ENCODE results near the gene NT5C3B.
"Not testable (repeated sequence)": the region's sequence is repeated elsewhere in the genome, so short reads cannot be mapped to it uniquely, and the experiment has no call there.

NT5C3B gene

DNA sequence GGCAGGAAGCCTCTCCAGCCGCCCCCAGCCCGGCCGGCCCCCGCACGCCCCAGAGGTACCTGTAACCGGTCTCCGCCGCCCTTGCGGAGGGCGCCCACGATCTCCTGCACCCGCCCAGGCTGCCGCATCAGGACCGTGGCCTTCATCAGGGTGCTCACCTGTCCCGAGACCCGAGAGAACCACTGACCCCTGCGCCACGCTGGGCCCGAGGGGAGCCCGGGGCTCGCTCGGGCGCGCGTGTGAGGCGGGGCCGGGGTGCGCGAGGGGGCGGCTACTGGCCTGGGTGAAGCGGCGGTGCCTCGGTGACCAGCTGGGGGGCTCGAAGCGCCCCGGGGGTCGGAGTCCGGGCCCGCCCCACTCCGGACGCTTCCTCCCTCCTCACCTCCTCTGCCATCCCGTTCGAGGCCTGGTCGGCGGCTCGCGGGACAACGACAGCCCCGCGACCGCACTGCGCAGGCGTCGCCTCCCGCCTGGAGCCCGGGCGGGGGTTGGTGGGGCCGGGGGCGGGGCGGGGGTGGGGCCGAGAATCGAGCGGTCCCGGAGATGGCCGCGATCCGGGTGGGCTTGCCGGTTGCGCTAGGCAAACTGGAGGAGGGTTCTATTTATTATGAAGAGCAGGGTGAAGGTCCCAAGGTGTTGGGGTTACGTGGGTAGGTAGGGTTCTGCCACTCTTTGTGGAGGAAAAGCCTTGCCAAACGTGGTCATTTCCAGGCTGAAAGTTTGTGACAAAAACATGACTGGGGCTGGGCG lies at the start of gene NT5C3B:
TSS of gene NT5C3B (minus strand) at position 433 of the 750 bp plus-strand sequence. CDS start at position 394, 39 bp downstream.
- H3K9ac ChIP-seq = peak within 1 kb of the TSS; percentile 87 to 92 (median 91)
- TF ChIP-seq Cebpa-rat (IDR thresholded peaks at IDR 0.05) = no peak

DNA sequence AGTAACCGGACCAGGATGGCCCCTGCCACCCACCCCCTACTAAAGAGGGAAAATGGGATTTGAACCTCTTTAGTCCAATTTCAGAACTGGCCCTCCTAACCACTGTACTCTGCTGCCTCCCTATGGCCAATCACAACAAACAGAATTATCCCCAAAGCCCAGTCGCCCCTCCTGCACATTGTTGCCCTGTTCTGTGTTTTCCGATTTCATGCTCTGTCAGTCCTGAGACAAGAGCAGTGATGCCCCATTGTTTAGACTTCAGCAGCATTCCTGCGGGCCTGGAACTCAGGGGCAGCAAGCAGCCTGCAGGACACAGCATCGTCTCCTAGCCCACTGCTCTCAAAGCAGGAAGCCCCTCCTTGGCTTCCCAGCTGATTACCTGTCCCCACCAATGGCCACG lies 49.7 kb upstream of the NT5C3B start:
- H3K27me3 ChIP-seq = no peaks in the 10 kb centered on the region
- TF ChIP-seq Cebpa-rat (IDR thresholded peaks at IDR 0.05) = no peak
- no peak overlapping the region for H3K4me3 ChIP-seq
- no peak overlapping the region for H3K4me2 ChIP-seq
- no peaks in the 10 kb centered on the region for H3K9me3 ChIP-seq (replicated peaks in 1 of 11)
- peaks cover 0 to 9% (median 0%) of the 10 kb centered on the region in 10 experiments; a peak in 3 of 20 replicates for H3K4me1 ChIP-seq
- H3K9ac ChIP-seq = 0 out of 22 replicates have a peak overlapping the region, but pooled peaks of 1 of the 11 experiments have one; percentile 10
- peaks cover 0 to 82% (median 46%) of the 10 kb centered on the region in 11 experiments; a peak in 15 of 22 replicates for H4K20me1 ChIP-seq
- no peak overlapping the region for H3K27ac ChIP-seq
- peaks cover 97 to 100% (median 100%) of the 10 kb centered on the region in 11 experiments for H3K36me3 ChIP-seq

More for the DNA sequence above, at the start of gene NT5C3B:
- H3K27me3 ChIP-seq = no peaks in the 10 kb centered on the region
- peaks cover 27 to 39% (median 32%) of the 10 kb centered on the region in 11 experiments for H3K36me3 ChIP-seq
- H4K20me1 ChIP-seq = peaks cover 0 to 10% (median 0%) of the 10 kb centered on the region in 11 experiments; a peak in 4 of 22 replicates
- peak within 1 kb of the TSS; percentile 87 to 100 (median 94) for H3K4me3 ChIP-seq
- peak within 1 kb of the TSS; percentile 82 to 96 (median 90) for H3K4me2 ChIP-seq
- H3K4me1 ChIP-seq = peaks cover 18 to 25% (median 19%) of the 10 kb centered on the region in 10 experiments
- no peaks in the 10 kb centered on the region for H3K9me3 ChIP-seq (replicated peaks in 1 of 11)
- H3K27ac ChIP-seq = peak within 1 kb of the TSS; percentile 78 to 88 (median 84)

DNA sequence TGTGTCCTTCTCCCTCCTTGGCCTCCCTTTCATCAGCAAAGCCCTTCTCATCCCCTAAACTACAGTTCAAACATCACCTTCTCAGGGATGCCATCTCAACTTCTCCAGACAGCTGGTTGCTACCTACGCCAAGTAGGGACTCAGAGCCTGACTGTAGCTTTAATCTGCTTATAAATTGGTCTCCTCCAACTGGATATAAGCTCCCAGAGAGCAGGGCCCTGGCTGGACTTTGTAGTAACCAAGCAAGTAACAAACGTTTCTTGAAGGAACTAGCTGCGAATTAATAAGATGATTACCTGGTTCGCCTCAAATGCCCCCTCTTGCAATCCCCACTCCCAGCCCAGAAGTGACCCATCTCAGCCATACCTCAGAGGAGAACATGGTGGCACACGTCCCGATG lies 46.7 kb upstream of the NT5C3B start:
- Histone ChIP-seq H3K4me1 (peaks cover 0 to 9% (median 0%) of the 10 kb centered on the region in 10 experiments; a peak in 3 of 20 replicates), H3K4me3 (no peak overlapping the region), H3K9me3 (replicated peaks in 1 of 11) (peaks cover 0 to 9% (median 0%) of the 10 kb centered on the region in 11 experiments; a peak in 4 of 22 replicates), H3K27me3 (no peaks in the 10 kb centered on the region), H4K20me1 (peaks cover 0 to 81% (median 40%) of the 10 kb centered on the region in 11 experiments; a peak in 15 of 22 replicates), H3K36me3 (peaks cover 99 to 100% (median 100%) of the 10 kb centered on the region in 11 experiments), H3K9ac (no peak overlapping the region), H3K4me2 (no peak overlapping the region), H3K27ac (no peak overlapping the region)
- no peak for TF ChIP-seq Cebpa-rat (IDR thresholded peaks at IDR 0.05)

DNA sequence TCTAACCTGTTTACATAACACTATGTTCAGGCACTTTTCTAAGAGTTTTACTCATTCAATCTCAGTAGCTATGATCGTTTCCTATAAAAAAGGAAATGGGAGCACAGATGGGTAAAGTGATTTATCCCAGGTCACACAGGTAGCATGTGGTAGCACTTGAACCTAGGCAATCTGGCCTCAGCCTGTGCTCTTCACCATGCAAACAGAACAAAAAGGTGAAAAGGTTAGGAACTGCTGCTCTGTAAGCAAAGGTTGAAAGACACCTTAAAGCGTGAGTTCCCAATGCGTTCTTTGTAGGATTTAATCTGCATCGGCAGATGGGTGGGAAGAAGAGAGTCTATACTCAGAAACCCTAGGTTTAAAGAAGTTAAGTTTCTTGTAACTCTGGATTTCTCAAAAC lies 44.1 kb upstream of the NT5C3B start:
- H3K36me3 ChIP-seq = peaks cover 86 to 97% (median 93%) of the 10 kb centered on the region in 11 experiments
- no peaks in the 10 kb centered on the region for H3K27me3 ChIP-seq
- H3K4me2 ChIP-seq = no peak overlapping the region
- no peaks in the 10 kb centered on the region for H3K4me1 ChIP-seq
- no peak overlapping the region for H3K9ac ChIP-seq
- H3K4me3 ChIP-seq = no peak overlapping the region
- H3K27ac ChIP-seq = no peak overlapping the region
- peaks cover 0 to 12% (median 3%) of the 10 kb centered on the region in 11 experiments; a peak in 6 of 22 replicates for H3K9me3 ChIP-seq (replicated peaks in 1 of 11)
- peaks cover 0 to 54% (median 23%) of the 10 kb centered on the region in 11 experiments; a peak in 14 of 22 replicates for H4K20me1 ChIP-seq
- no peak for TF ChIP-seq Cebpa-rat (IDR thresholded peaks at IDR 0.05)

DNA sequence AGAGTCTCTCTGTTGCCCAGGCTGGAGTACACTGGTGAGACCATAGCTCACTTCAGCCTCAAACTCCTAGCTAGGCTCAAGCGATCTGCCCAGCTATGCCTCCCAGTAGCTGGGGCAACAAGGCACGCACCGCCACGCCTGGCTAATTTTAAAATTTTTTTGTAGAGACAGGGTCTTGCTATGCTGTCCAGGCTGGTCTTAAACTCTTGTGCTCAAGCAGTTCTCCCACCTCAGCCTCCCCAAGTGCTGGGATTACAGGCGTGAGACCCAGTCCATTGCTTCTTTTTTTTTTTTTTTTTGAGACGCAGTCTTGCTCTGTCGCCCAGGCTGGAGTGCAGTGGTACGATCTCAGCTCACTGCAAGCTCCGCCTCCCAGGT lies 38.2 kb upstream of the NT5C3B start:
- Histone ChIP-seq H4K20me1 (peaks cover 0 to 30% (median 8%) of the 10 kb centered on the region in 11 experiments; a peak in 9 of 22 replicates), H3K36me3 (peaks cover 78 to 97% (median 94%) of the 10 kb centered on the region in 11 experiments), H3K9me3 (replicated peaks in 1 of 11) (peaks cover 0 to 12% (median 3%) of the 10 kb centered on the region in 11 experiments; a peak in 6 of 22 replicates)
- not testable (repeated sequence) for H3K27me3 ChIP-seq, H3K4me1 ChIP-seq, H3K9ac ChIP-seq, H3K4me3 ChIP-seq, H3K4me2 ChIP-seq, H3K27ac ChIP-seq

DNA sequence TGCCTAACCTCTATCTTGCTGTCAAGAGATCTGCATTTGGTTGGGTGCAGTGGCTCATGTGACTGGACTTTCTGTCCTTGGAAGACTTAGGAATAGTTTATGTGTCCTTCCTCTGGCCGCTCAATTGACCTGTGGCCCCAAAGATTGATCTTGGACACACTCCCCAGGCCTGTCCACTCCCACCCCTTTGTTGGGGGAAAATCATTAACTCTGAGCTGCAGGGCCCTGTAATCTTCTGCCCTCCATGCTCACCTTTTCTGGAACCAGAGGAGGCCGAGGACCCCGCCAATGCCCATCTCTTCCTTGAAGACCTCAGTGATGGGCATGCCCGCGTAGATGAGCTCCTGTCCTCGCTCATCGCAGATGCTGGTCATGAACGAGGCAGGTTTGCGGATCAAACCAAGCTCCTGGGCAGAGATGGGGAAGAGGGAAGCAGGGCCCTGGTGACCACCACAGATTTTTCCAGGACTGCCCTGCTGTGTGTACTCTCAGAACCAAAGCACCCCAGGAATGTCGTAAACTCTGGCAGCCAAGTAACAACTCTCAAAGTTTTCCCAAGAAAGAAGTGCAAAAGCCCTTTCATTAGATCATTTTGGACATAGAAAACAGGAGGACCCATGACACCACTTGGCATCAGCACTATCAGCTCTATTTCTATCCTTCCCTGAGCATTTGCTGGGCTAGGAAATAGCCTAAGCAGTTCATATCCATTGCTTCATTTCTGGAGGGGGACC lies 37.7 kb upstream of the NT5C3B start:
- Histone ChIP-seq H3K27me3 (no peaks in the 10 kb centered on the region), H3K4me1 (no peaks in the 10 kb centered on the region), H3K4me2 (no peak overlapping the region), H3K36me3 (peaks cover 78 to 97% (median 94%) of the 10 kb centered on the region in 11 experiments), H3K27ac (no peak overlapping the region), H3K9me3 (replicated peaks in 1 of 11) (peaks cover 0 to 12% (median 3%) of the 10 kb centered on the region in 11 experiments; a peak in 6 of 22 replicates), H3K4me3 (no peak overlapping the region), H3K9ac (no peak overlapping the region), H4K20me1 (peaks cover 0 to 33% (median 8%) of the 10 kb centered on the region in 11 experiments; a peak in 8 of 22 replicates)
- TF ChIP-seq Cebpa-rat (IDR thresholded peaks at IDR 0.05) = no peak

DNA sequence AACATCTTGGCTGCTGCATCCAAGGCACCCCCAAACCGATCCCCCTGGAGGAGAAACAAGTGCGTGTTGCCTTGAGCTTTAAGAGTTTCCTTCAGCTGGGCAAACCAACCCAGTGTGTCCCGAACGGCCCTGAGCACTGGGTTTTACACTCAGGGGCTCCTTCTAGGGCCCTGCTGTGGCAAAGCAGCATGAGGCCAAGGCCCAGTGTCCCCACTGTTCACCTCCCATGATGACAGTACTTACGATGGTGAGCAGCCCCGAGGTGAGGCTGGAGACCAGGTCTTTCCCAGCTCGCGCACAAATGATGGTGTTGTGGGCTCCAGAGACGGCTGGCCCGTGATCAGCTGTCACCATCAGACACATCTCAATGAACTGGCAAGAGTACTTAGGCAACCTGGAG lies 35.8 kb upstream of the NT5C3B start:
- Histone ChIP-seq H3K27me3 (no peaks in the 10 kb centered on the region), H4K20me1 (peaks cover 0 to 33% (median 7%) of the 10 kb centered on the region in 11 experiments; a peak in 8 of 22 replicates), H3K27ac (no peak overlapping the region), H3K4me3 (no peak overlapping the region), H3K4me2 (no peak overlapping the region), H3K9ac (no peak overlapping the region), H3K36me3 (peaks cover 77 to 97% (median 92%) of the 10 kb centered on the region in 11 experiments), H3K4me1 (no peaks in the 10 kb centered on the region), H3K9me3 (replicated peaks in 1 of 11) (peaks cover 0 to 2% (median 0%) of the 10 kb centered on the region in 11 experiments; a peak in 3 of 22 replicates)
- no peak for TF ChIP-seq Cebpa-rat (IDR thresholded peaks at IDR 0.05)

DNA sequence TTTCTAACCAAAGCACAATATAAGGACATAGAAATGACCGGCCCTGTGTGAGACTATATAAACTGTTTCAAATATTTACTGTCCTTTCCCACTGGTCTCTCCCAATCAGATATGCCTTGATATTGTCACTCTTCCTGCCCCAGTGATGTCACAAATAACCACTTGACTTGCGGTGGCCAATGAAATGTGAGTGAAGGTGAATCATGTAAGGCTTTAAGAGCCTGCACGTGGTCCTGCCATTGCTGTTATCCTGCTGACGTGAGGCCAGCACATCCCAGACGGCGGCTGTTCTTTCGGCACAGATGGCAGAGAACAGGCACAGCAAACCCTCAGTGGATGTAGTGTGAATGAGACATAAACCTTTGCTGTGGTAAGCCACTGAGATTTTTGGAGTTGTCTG lies 34.6 kb upstream of the NT5C3B start:
- H3K27me3 ChIP-seq = no peaks in the 10 kb centered on the region
- peaks cover 78 to 92% (median 90%) of the 10 kb centered on the region in 11 experiments for H3K36me3 ChIP-seq
- TF ChIP-seq Cebpa-rat (IDR thresholded peaks at IDR 0.05) = no peak
- H3K9ac ChIP-seq = no peak overlapping the region
- H3K27ac ChIP-seq = no peak overlapping the region
- H3K4me3 ChIP-seq = no peak overlapping the region
- no peak overlapping the region for H3K4me2 ChIP-seq
- H3K4me1 ChIP-seq = peaks cover 0 to 3% (median 0%) of the 10 kb centered on the region in 10 experiments; a peak in 2 of 20 replicates
- no peaks in the 10 kb centered on the region for H3K9me3 ChIP-seq (replicated peaks in 1 of 11)
- peaks cover 0 to 33% (median 7%) of the 10 kb centered on the region in 11 experiments; a peak in 8 of 22 replicates for H4K20me1 ChIP-seq

DNA sequence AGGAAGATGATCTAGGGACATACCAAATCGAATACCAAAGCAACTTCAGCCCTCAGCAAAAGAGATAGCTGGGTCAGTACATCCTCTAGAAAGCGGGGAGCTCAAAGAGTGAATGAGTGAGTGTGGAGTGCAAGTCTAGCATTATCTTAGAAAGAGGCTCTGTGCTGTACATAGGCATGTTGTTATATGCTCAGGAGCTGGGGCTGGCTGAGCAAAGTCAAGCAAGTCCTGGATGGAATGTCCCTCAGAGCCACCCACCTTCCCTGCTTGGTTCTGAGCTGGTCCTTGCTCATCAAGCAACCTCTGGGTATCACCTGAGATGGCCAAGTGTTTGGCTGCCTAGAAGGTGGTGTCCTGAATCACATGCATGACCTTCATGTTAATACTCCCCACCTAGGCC lies 34.1 kb upstream of the NT5C3B start:
- TF ChIP-seq Cebpa-rat (IDR thresholded peaks at IDR 0.05) = no peak
- peaks cover 78 to 89% (median 88%) of the 10 kb centered on the region in 11 experiments for H3K36me3 ChIP-seq
- no peak overlapping the region for H3K4me2 ChIP-seq
- H3K27ac ChIP-seq = no peak overlapping the region
- no peaks in the 10 kb centered on the region for H3K9me3 ChIP-seq (replicated peaks in 1 of 11)
- H4K20me1 ChIP-seq = peaks cover 0 to 33% (median 7%) of the 10 kb centered on the region in 11 experiments; a peak in 8 of 22 replicates
- H3K4me3 ChIP-seq = no peak overlapping the region
- H3K27me3 ChIP-seq = no peaks in the 10 kb centered on the region
- no peak overlapping the region for H3K9ac ChIP-seq
- H3K4me1 ChIP-seq = peaks cover 0 to 5% (median 0%) of the 10 kb centered on the region in 10 experiments; a peak in 2 of 20 replicates

Data from BLaER1 treated with 17β-estradiol and CSF1 and Interleukin-3, amounts not matched to agents 10 nM and 100 nM (cell line).